DOHH2 (cell line): Measurements from ENCODE around the gene PACRG.

ENCODE experiments used
- H3F3A ChIP-seq: fragments of 200-600 bp; sonication (generic), shearing (Covaris generic); 2 replicates; pipeline ENCODE4 v1.6.0; 2016; ENCODE audit warnings: antibody characterized with exemption, mild to moderate bottlenecking; ENCODE audit not compliant: control insufficient read depth, insufficient read depth
- H3K27ac ChIP-seq: fragments of 200-600 bp; sonication (generic); 2 replicates; pipeline ENCODE4 v1.5.1; 2014; ENCODE audit warnings: low read depth, mild to moderate bottlenecking, low read length, moderate library complexity
- H3K27me3 ChIP-seq: fragments of 200-600 bp; sonication (generic); 2 replicates; pipeline ENCODE4 v1.6.1; 2014; ENCODE audit warnings: mild to moderate bottlenecking, low read length, mixed read lengths; ENCODE audit not compliant: control insufficient read depth
- H3K36me3 ChIP-seq: fragments of 200-600 bp; sonication (generic); 2 replicates; pipeline ENCODE4 v1.6.1; 2014; ENCODE audit warnings: mild to moderate bottlenecking, low read length, moderate library complexity, mixed read lengths; ENCODE audit not compliant: control insufficient read depth
- H3K4me1 ChIP-seq: fragments of 200-600 bp; sonication (generic); 2 replicates; pipeline ENCODE4 v1.6.1; 2014; ENCODE audit warnings: mild to moderate bottlenecking, low read length, mixed read lengths; ENCODE audit not compliant: control insufficient read depth
- H3K4me2 ChIP-seq: fragments of 200-600 bp; sonication (generic); 2 replicates; pipeline ENCODE4 v1.6.0; 2014; ENCODE audit warnings: mild to moderate bottlenecking, low read length, moderate library complexity
- H3K4me3 ChIP-seq: fragments of 200-600 bp; sonication (generic); 2 replicates; pipeline ENCODE4 v1.5.1; 2014; ENCODE audit warnings: mild to moderate bottlenecking, low read length, mixed read lengths
- H3K79me2 ChIP-seq: fragments of 200-600 bp; sonication (generic); 2 replicates; pipeline ENCODE4 v1.6.1; 2014; ENCODE audit warnings: mild to moderate bottlenecking, low read length, mixed read lengths; ENCODE audit not compliant: control insufficient read depth
- H3K9me2 ChIP-seq: fragments of 200-600 bp; sonication (generic); replicated peaks from 2 replicates; pipeline ENCODE4 v1.6.1; 2014; ENCODE audit warnings: mild to moderate bottlenecking, low read length, mixed read lengths; ENCODE audit not compliant: control insufficient read depth
- H3K9me3 ChIP-seq: fragments of 200-600 bp; sonication (generic); 2 replicates; pipeline ENCODE4 v1.6.1; 2014; ENCODE audit warnings: antibody characterized with exemption, low read length, mixed read lengths; ENCODE audit not compliant: control insufficient read depth, insufficient read depth
- H4K20me1 ChIP-seq: fragments of 200-600 bp; sonication (generic); 2 replicates; pipeline ENCODE4 v1.6.0; 2014; ENCODE audit warnings: low read depth, mild to moderate bottlenecking, antibody characterized with exemption, low read length, moderate library complexity; ENCODE audit not compliant: control insufficient read depth, insufficient read depth
- EZH2phosphoT487 ChIP-seq: fragments of 200-600 bp; sonication (generic); IDR thresholded peaks from 2 replicates; pipeline ENCODE4 v1.6.1; 2017; ENCODE audit warnings: borderline replicate concordance, mild to moderate bottlenecking, antibody characterized with exemption, low read length, moderate library complexity, mixed read lengths
- TF ChIP-seq, protein P1 (sequence below): fragments of 200-600 bp; sonication (generic); IDR thresholded peaks from one replicate; pipeline ENCODE4 v1.5.1; 2014; ENCODE audit warnings: antibody characterized with exemption, mild to moderate bottlenecking, low read depth, low read length; ENCODE audit not compliant: poor library complexity, severe bottlenecking

Gene PACRG

DNA sequence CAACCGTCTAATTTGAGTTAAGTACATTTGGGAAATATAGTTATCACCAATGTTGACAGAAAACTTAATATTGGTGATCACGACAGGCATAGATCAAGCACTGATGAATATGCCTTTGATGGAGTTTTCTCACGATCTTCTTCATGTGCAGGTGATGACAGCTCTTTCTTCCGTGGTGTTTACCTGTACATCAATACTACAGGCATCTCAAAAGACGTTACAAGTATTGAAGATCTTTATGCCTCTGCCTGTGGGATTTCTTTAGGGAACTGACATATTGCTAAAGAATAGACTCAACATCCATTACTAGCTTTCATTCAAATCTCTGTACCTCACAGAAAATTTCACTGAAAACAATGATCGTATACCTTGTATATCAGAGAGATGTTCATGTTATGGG is 178.7 kb downstream of the PACRG start:
- H3K4me1 ChIP-seq = no peaks in the 10 kb centered on the region
- H3K9me3 ChIP-seq = no peaks in the 10 kb centered on the region
- H3K27ac ChIP-seq = no peak overlapping the region
- H3K36me3 ChIP-seq = no peaks in the 10 kb centered on the region
- no peaks in the 10 kb centered on the region for H4K20me1 ChIP-seq
- no peak for TF ChIP-seq EZH2phosphoT487
- TF ChIP-seq, protein P1, sequence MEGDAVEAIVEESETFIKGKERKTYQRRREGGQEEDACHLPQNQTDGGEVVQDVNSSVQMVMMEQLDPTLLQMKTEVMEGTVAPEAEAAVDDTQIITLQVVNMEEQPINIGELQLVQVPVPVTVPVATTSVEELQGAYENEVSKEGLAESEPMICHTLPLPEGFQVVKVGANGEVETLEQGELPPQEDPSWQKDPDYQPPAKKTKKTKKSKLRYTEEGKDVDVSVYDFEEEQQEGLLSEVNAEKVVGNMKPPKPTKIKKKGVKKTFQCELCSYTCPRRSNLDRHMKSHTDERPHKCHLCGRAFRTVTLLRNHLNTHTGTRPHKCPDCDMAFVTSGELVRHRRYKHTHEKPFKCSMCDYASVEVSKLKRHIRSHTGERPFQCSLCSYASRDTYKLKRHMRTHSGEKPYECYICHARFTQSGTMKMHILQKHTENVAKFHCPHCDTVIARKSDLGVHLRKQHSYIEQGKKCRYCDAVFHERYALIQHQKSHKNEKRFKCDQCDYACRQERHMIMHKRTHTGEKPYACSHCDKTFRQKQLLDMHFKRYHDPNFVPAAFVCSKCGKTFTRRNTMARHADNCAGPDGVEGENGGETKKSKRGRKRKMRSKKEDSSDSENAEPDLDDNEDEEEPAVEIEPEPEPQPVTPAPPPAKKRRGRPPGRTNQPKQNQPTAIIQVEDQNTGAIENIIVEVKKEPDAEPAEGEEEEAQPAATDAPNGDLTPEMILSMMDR = no peak
- no peaks in the 10 kb centered on the region for H3K9me2 ChIP-seq
- no peaks in the 10 kb centered on the region for H3F3A ChIP-seq
- H3K79me2 ChIP-seq = no peaks in the 10 kb centered on the region
- H3K4me3 ChIP-seq = no peak overlapping the region
- no peak overlapping the region for H3K4me2 ChIP-seq
- H3K27me3 ChIP-seq = no peaks in the 10 kb centered on the region

DNA sequence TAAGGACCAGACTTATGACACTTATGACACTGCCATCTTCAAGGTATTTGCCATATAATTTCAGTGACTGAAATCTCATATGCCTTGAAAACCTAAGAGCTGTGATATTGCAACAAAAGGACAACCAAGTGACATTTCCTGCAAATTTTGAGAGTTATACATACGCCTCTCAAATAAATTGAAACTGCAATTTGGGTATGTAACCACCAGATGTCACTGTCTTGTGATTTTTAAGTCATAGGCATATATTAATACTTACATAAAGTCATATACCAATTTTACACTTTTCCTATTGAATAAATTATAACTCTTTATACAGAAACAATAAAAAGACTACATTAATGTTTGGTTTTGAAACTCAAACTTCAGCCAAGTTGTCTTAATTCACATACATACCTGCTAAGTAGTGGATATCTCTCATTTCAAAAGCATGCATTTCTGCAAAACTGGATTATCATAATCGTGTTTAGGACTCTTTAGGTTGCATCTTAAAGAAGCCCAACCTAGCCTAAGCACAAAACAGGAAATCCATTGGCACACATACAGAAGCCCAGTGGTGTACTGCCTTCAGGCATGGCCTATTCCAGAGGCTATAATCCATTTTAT is 180.2 kb downstream of the PACRG start:
- H3K4me3 ChIP-seq = no peak overlapping the region
- H3K4me2 ChIP-seq = no peak overlapping the region
- H3K9me2 ChIP-seq = no peaks in the 10 kb centered on the region
- H3K27ac ChIP-seq = no peak overlapping the region
- no peak for TF ChIP-seq EZH2phosphoT487
- TF ChIP-seq, protein P1 = peak; percentile 54
- H3F3A ChIP-seq = no peaks in the 10 kb centered on the region
- H3K9me3 ChIP-seq = no peaks in the 10 kb centered on the region
- H3K79me2 ChIP-seq = no peaks in the 10 kb centered on the region
- no peaks in the 10 kb centered on the region for H3K27me3 ChIP-seq
- no peaks in the 10 kb centered on the region for H3K36me3 ChIP-seq
- H4K20me1 ChIP-seq = no peaks in the 10 kb centered on the region
- no peaks in the 10 kb centered on the region for H3K4me1 ChIP-seq

DNA sequence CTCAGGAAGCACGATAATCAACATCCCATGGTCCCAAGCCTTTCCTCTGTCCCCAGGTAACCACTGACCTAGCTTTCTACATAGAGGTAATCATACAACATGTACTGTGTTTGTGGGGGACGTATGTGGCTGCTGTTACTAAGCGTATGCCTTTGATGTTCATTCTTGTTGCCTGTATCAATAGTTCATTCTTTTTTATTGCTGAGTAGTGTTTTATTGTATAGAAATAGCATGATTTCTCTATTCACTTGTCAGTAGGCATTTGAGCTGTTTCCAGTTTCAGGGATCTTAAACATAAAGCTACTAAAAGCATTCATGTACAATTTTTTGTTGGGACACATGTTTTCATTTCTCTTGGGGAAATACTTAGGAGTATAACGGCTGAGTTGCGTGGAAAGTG is 185.4 kb downstream of the PACRG start:
- H4K20me1 ChIP-seq = no peaks in the 10 kb centered on the region
- no peak for TF ChIP-seq EZH2phosphoT487
- TF ChIP-seq, protein P1 = no peak

More for the DNA sequence above, 185.4 kb downstream of the PACRG start:
- Histone ChIP-seq H3K36me3 (no peaks in the 10 kb centered on the region), H3K9me2 (no peaks in the 10 kb centered on the region), H3K4me2 (no peak overlapping the region), H3K27me3 (no peaks in the 10 kb centered on the region), H3K4me3 (no peak overlapping the region), H3K79me2 (no peaks in the 10 kb centered on the region), H3K27ac (no peak overlapping the region), H3F3A (no peaks in the 10 kb centered on the region), H3K4me1 (no peaks in the 10 kb centered on the region), H3K9me3 (no peaks in the 10 kb centered on the region)
